Esophagus squamous epithelium (tissue), 4 donors: ENCODE results near the gene FAM110D.

Source experiments
- POLR2A ChIP-seq, 4 donors: fragments of 450-650 bp; IDR thresholded peaks; one replicate each; pipeline ENCODE4 v1.6.1; 2017; ENCODE audit warnings: antibody characterized with exemption in 4 of 4, mild to moderate bottlenecking in 4 of 4, moderate library complexity in 3 of 4
- TF ChIP-seq, protein P1 (sequence below), 6 experiments: fragments of 450-650 bp in 4 of 6; fragments of 200-600 bp in 2 of 6; sonication (generic) in 2 of 6; IDR thresholded peaks; one replicate each; pipeline ENCODE4 v1.5.1; 2016 to 2019; ENCODE audit warnings: antibody characterized with exemption in 6 of 6, mild to moderate bottlenecking in 4 of 6, moderate library complexity in 4 of 6

DNA sequence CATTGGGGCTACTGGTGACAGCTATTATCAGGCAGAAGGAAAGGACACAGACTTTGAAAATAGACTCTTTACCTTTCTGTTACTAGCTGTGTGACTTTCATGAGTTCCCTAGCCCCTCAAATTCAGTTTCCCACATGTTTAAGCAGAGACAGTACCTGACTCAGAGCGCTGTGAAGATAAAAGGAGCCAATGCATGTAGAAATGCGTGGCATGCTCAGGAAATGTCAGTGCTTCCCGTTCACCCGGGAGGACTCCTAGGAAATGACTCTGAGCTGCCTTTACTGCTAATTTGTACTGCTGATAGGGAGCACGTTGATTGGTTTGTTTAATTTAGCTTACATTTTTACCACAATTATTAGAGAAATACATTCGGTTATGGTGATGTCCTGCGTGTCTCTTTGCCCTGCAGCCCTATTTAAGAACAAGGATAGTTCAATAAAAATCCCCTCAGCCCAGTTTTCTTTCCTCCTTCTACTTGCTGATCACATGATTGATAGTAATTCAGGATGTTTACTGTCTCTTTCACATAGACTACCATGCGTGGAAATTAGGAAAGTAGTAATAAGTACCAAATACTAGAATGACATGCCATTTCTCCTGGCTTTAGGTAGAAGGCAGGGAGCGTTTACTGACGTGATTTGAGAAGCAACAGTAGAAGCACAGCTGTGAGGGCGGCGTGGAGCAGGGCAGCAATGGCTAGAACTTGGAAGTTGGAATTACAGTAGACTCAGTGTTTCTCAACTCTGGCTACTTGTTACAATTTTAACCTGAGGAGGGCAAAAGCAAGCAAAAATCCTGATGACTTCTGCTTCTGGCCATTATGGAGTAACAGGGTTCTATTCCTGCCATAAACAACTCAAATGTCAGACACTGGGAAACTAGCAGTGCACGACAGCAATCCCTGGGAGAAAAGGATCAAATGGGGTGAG is 31.4 kb upstream of the FAM110D start:
- TF ChIP-seq, protein P1, sequence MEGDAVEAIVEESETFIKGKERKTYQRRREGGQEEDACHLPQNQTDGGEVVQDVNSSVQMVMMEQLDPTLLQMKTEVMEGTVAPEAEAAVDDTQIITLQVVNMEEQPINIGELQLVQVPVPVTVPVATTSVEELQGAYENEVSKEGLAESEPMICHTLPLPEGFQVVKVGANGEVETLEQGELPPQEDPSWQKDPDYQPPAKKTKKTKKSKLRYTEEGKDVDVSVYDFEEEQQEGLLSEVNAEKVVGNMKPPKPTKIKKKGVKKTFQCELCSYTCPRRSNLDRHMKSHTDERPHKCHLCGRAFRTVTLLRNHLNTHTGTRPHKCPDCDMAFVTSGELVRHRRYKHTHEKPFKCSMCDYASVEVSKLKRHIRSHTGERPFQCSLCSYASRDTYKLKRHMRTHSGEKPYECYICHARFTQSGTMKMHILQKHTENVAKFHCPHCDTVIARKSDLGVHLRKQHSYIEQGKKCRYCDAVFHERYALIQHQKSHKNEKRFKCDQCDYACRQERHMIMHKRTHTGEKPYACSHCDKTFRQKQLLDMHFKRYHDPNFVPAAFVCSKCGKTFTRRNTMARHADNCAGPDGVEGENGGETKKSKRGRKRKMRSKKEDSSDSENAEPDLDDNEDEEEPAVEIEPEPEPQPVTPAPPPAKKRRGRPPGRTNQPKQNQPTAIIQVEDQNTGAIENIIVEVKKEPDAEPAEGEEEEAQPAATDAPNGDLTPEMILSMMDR (IDR thresholded peaks at IDR 0.05) = no peak
- no peak for TF ChIP-seq POLR2A (IDR thresholded peaks at IDR 0.05)
